ENCODE measurements around the gene TBC1D3B. TPM values are rescaled to one million over a fixed set of nuclear protein-coding genes. Genes with fewer than 3 reads are reported as not detected.
A peak's percentile ranks its signal among the peaks of the same experiment; 100 is the strongest.

TBC1D3B gene
- total and polyA plus RNA-seq, 10 of the 15 experiments (the other 5 are each of a cell fraction or from before 2014, with no cell fraction given) = 0.67 to 8.5 (median 1.7) TPM; not detected in 2

DNA sequence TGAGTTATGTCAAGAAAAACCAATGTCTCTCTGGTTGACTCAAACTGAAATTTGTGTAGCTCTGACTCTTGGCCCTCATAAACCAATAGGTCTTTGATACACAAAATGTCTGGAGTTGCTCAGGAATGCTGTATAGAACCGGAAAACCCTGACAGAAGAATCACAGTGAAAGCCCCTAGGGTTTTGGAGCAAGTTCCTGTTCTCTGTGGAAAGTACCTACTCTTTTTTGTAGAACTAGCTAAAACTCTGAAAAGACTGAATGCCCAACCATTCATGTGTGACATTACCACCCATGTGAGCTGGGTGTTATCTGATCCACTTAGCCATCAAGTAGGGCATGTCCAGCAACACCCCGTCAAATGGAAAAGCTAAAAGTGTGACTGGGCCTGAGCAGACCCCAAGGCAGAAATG, 44.0 kb downstream of the TBC1D3B start:
- Histone ChIP-seq H4K20me1 (ENCODE audit: control insufficient read depth, insufficient read depth) (no peaks in the 10 kb centered on the region), H3K9me3 (replicated peaks; ENCODE audit: control insufficient read depth, insufficient read depth, low read length) (no peaks in the 10 kb centered on the region; the same call in 2 of the 3 replicates), H3K36me3 (ENCODE audit: control insufficient read depth in 2 of 2, insufficient read depth in 2 of 2, low read length in 1 of 2) (no peaks in the 10 kb centered on the region), H3K79me2 (ENCODE audit: control insufficient read depth, insufficient read depth, low read length) (no peaks in the 10 kb centered on the region), H3K4me3 (no peak overlapping the region), H3K27me3 (replicated peaks in 1 of 2; ENCODE audit: control insufficient read depth in 2 of 2, insufficient read depth in 2 of 2, low read length in 1 of 2) (no peaks in the 10 kb centered on the region), H3K4me2 (ENCODE audit: control insufficient read depth, insufficient read depth) (peak overlapping the region; percentile 45), H3K27ac (ENCODE audit: control insufficient read depth, insufficient read depth) (peak overlapping the region; percentile 48; the same call in 1 of the 2 replicates), H3K4me1 (ENCODE audit: control insufficient read depth, insufficient read depth, low read length) (peaks cover 38% of the 10 kb centered on the region), H3K9ac (ENCODE audit: control insufficient read depth, insufficient read depth, low read length) (0 out of 2 replicates have a peak overlapping the region, but pooled peaks have one; percentile 8), H2AFZ (ENCODE audit: control insufficient read depth, low read depth, low read length) (no peak overlapping the region; the same call in 1 of the 2 replicates)
- CTCF ChIA-PET = interaction anchor here (0.6 to 4.9 kb wide), 12 partner anchors 8 to 163 kb away, joined by 3 to 28 read pairs (median 4); partner anchors contain the start of gene CCL3
- intact Hi-C loops (cut with micrococcal nuclease; ENCODE audit: unreplicated experiment) (loop anchor here (5.0 kb wide), 1 partner anchor 40 kb away; the partner anchor contains the start of gene CCL3), in situ Hi-C loops (cut with MboI) (loop anchor here (25.0 kb wide), 1 partner anchor 355 kb away; the partner anchor contains the start of gene ZNHIT3)
- POLR2A ChIA-PET = interaction anchor here (0.6 to 3.1 kb wide), 12 partner anchors 9 to 253 kb away, joined by 3 to 14 read pairs (median 4); partner anchors contain the start of gene CCL3
- BruUV-seq (replicated peaks) = no TSS peak
- ATAC-seq = peak; percentile 84
- DNase-seq (ENCODE audit: low read depth, low spot score) = peak; percentile 56
- 0% methylated on average over 2 of the region's 2 CpGs for WGBS (ENCODE audit: insufficient coverage, insufficient replicate concordance, low lambda C conversion rate, missing lambda C conversion rate)
- SMC1A ChIA-PET (ENCODE audit: uncharacterized antibody, unreplicated experiment) = interaction anchor here (1.1 to 11.5 kb wide), 15 partner anchors 12 to 255 kb away, joined by 3 to 128 read pairs (median 8); partner anchors contain the start of genes CCL3 and CCL4
- RAD21 ChIA-PET (ENCODE audit: unreplicated experiment) = interaction anchor here (0.6 to 6.3 kb wide), 15 partner anchors 11 to 183 kb away, joined by 3 to 58 read pairs (median 8); partner anchors contain the start of genes CCL3, CCL3L1, CCL3L3 and CCL4
- no peak for FAIRE-seq
- no peak for TF ChIP-seq TBL1XR1 (IDR thresholded peaks at IDR 0.05; ENCODE audit: low read depth, low read length)
- no peak for TF ChIP-seq HDAC6 (IDR thresholded peaks at IDR 0.05; ENCODE audit: unreplicated experiment)
- TF ChIP-seq SIN3A (IDR thresholded peaks at IDR 0.05; ENCODE audit: low read depth, low read length) = no peak
- TF ChIP-seq, protein P1, sequence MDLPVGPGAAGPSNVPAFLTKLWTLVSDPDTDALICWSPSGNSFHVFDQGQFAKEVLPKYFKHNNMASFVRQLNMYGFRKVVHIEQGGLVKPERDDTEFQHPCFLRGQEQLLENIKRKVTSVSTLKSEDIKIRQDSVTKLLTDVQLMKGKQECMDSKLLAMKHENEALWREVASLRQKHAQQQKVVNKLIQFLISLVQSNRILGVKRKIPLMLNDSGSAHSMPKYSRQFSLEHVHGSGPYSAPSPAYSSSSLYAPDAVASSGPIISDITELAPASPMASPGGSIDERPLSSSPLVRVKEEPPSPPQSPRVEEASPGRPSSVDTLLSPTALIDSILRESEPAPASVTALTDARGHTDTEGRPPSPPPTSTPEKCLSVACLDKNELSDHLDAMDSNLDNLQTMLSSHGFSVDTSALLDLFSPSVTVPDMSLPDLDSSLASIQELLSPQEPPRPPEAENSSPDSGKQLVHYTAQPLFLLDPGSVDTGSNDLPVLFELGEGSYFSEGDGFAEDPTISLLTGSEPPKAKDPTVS (IDR thresholded peaks at IDR 0.05; ENCODE audit: low read depth, low read length) = no peak
- peak in 1 of 2 experiments; percentile 36; a peak in 1 of 4 replicates for TF ChIP-seq BHLHE40 (IDR thresholded peaks at IDR 0.05; ENCODE audit: borderline replicate concordance in 1 of 2, low read depth in 2 of 2, low read length in 1 of 2)
- TF ChIP-seq FOS (IDR thresholded peaks at IDR 0.05; ENCODE audit: borderline replicate concordance, extremely low read depth, insufficient read length) = no peak
- TF ChIP-seq TCF3 (IDR thresholded peaks at IDR 0.05; ENCODE audit: borderline replicate concordance, insufficient read depth, low read depth, low read length) = no peak
- TF ChIP-seq HDAC2 (IDR thresholded peaks at IDR 0.05) = no peak
- TF ChIP-seq IRF4 (IDR thresholded peaks at IDR 0.05; ENCODE audit: low read depth, low read length) = no peak
- no peak for TF ChIP-seq PML (IDR thresholded peaks at IDR 0.05; ENCODE audit: low read length)
- TF ChIP-seq NFXL1 (IDR thresholded peaks at IDR 0.05; ENCODE audit: borderline replicate concordance) = no peak
- TF ChIP-seq MXI1 (IDR thresholded peaks at IDR 0.05; ENCODE audit: low read depth, low read length) = no peak
- no peak for TF ChIP-seq ZBED1 (IDR thresholded peaks at IDR 0.05; ENCODE audit: borderline replicate concordance)
- TF ChIP-seq, protein P2, sequence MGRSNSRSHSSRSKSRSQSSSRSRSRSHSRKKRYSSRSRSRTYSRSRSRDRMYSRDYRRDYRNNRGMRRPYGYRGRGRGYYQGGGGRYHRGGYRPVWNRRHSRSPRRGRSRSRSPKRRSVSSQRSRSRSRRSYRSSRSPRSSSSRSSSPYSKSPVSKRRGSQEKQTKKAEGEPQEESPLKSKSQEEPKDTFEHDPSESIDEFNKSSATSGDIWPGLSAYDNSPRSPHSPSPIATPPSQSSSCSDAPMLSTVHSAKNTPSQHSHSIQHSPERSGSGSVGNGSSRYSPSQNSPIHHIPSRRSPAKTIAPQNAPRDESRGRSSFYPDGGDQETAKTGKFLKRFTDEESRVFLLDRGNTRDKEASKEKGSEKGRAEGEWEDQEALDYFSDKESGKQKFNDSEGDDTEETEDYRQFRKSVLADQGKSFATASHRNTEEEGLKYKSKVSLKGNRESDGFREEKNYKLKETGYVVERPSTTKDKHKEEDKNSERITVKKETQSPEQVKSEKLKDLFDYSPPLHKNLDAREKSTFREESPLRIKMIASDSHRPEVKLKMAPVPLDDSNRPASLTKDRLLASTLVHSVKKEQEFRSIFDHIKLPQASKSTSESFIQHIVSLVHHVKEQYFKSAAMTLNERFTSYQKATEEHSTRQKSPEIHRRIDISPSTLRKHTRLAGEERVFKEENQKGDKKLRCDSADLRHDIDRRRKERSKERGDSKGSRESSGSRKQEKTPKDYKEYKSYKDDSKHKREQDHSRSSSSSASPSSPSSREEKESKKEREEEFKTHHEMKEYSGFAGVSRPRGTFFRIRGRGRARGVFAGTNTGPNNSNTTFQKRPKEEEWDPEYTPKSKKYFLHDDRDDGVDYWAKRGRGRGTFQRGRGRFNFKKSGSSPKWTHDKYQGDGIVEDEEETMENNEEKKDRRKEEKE (IDR thresholded peaks at IDR 0.05) = no peak
- TF ChIP-seq RAD51 (IDR thresholded peaks at IDR 0.05) = 0 out of 2 replicates have a peak, but pooled peaks have one; percentile 17
- no peak for TF ChIP-seq ZNF217 (IDR thresholded peaks at IDR 0.05)
- TF ChIP-seq, protein P3, sequence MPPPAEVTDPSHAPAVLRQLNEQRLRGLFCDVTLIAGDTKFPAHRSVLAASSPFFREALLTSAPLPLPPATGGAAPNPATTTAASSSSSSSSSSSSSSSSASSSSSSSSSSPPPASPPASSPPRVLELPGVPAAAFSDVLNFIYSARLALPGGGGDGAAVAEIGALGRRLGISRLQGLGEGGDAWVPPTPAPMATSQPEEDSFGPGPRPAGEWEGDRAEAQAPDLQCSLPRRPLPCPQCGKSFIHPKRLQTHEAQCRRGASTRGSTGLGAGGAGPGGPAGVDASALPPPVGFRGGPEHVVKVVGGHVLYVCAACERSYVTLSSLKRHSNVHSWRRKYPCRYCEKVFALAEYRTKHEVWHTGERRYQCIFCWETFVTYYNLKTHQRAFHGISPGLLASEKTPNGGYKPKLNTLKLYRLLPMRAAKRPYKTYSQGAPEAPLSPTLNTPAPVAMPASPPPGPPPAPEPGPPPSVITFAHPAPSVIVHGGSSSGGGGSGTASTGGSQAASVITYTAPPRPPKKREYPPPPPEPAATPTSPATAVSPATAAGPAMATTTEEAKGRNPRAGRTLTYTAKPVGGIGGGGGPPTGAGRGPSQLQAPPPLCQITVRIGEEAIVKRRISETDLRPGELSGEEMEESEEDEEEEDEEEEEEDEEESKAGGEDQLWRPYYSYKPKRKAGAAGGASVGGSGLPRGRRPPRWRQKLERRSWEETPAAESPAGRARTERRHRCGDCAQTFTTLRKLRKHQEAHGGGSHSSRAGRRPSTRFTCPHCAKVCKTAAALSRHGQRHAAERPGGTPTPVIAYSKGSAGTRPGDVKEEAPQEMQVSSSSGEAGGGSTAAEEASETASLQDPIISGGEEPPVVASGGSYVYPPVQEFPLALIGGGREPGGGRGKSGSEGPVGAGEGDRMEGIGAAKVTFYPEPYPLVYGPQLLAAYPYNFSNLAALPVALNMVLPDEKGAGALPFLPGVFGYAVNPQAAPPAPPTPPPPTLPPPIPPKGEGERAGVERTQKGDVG (CRISPR knock-in tag; IDR thresholded peaks at IDR 0.05) = no peak
